HG03097 (cell line): ENCODE data around the gene AZIN2.
"Not testable (repeated sequence)": the region's sequence is repeated elsewhere in the genome, so short reads cannot be mapped to it uniquely, and the experiment has no call there.

ENCODE experiments used
- ATAC-seq: cut with Tn5 transposase; IDR thresholded peaks from one replicate; pipeline ENCODE4 v1.9.1; 2021; ENCODE audit not compliant: unreplicated experiment, low FRiP score

Gene AZIN2

DNA sequence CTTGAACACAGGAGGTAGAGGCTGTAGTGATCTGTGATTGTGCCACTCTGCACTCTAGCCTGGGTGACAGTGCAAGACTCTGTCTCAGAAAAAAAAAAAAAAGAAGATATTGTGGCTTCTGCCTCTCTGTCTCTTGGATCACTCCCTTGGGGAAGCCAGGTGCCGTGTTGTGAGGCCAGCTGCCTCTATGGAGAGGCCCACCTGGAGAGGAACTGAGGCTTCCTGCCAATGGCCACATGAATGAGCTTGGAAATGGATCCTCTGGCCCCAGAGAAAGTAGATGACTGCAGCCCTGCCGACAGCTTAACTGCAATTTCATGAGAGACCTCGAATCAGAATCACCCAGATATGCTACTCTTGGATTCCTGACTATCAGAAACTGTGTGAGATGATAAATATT, 24.5 kb upstream of the AZIN2 start:
- ATAC-seq = no peak

DNA sequence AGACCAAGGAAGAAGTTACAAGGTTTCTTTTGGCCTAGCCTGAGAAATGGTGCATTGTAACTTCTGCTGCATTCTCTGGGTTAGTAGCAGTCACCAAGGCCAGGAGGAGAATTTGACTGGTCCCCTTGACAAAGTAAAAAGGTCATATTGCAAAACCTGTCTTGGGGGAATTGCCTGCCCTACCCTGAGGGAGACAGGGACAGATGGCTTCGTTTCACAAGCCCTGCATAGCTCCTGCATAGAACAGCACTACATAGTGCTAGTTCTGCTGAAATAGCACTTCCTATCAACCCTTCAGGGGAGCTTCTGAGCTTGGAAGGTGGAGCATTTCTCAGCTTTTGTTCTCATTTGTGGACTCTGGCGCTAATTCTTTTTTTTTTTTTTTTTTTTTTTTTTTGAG, 23.9 kb upstream of the AZIN2 start:
- no peak for ATAC-seq

DNA sequence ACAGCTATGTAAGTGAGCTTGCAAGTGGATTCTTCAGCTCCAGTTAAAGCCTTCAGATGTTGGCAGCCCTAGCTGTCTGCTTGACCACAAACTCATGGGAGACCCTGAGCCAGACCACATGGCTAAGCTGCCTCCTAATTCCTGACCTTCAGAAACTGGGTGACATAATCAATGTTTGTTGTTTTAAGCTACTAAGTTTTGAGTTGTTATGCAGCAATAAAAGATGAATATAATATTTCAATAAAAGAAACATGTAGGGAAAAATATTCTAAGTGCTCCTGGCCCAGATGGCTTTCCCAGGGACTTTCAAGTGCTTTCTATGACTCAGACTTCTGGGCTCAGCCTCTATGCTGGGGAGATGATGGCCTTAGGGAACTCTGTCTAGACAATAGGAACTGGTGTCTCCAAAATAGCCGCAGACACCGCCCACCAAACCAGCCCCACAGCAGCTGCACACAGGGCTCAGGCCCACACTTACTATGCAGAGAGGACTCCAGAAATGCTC, 20.3 kb upstream of the AZIN2 start:
- no peak for ATAC-seq

DNA sequence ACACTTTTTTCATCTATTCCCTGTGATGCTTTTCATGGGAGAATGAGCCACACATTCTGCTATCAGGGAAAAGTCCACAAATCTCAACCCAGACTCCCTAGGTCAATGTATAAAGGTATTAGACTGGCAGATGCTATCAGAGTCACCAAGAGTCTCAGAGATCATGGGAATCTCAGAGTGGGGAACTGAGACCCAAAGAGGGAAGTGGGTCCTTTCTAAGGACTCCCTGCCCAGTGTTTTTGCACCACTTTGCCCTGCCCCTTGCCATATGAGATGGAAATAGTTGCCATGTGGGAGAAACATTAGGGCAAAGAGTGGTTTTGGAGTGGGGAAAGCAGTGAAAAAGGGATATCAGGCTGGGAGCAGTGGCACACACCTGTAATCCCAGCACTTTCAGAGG, 19.1 kb upstream of the AZIN2 start:
- no peak for ATAC-seq

DNA sequence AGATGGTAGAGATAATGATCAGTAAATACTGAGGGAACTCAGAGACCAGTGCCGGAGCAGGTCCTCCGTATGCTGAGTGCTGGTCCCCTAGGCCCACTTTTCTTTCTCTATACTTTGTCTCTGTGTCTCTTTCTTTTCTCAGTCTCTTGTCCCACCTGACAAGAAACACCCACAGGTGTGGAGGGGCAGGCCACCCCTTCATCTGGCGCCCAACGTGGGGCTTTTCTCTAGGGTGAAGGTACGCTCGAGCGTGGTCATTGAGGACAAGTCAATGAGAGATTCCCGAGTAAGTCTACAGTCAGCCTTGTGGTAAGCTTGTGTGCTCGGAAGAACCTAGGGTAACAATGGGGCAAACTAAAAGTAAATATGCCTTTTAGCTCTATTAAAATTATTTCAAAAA, 16.7 kb upstream of the AZIN2 start:
- not testable (repeated sequence) for ATAC-seq

DNA sequence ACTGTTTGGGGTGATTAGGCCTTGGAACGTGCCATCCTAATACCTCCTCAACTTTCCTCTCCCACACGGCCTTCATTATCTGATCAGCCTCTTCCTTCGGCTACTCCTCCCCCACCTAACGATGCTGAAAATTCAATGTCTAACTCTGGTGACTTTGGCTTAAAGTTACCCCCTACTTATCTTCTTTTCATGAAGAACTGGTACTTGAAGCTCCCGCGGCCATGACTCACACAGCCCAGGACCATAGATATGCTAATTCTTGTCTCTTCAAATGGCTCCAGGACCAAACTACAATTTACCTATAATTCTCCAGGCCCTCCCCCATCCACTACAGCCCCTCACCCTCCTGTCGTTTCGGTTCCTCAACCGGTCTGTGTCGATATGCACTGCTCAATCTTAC, 15.7 kb upstream of the AZIN2 start:
- ATAC-seq = no peak

DNA sequence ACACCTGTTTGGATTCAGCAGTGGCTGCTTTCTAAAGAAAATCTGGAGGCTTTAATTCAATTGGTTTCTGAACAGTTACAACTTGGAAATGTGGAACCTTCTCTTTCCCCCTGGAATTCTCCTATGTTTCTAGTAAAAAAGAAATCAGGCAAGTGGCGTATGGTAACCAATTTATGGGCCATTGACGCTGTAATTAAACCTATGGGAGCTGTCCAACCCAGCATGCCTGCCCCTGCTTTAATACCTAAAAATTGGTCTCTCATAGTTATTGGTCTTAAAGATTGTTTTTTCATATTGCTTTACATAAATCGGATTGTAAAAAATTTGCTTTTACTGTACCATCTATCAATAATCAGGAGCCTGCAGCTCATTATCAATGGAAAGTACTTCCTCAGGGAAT, 14.5 kb upstream of the AZIN2 start:
- not testable (repeated sequence) for ATAC-seq

DNA sequence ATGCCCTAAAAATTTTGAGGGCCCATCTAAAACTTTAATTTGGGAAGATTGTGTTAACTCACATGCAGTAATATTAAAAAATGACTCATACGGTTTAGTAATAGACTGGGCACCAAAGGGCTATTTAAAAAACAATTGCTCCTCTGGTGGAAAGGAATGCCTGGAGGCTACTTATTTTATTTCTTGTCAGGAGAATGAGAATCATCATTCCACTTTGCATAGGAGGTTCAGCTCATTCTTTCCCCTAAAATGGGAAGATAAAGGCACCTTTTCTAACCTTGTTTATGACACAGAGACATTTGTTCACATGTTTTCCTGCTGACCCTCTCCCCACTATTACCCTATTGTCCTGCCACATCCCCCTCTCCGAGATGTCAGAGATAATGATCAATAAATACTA, 12.8 kb upstream of the AZIN2 start:
- not testable (repeated sequence) for ATAC-seq

DNA sequence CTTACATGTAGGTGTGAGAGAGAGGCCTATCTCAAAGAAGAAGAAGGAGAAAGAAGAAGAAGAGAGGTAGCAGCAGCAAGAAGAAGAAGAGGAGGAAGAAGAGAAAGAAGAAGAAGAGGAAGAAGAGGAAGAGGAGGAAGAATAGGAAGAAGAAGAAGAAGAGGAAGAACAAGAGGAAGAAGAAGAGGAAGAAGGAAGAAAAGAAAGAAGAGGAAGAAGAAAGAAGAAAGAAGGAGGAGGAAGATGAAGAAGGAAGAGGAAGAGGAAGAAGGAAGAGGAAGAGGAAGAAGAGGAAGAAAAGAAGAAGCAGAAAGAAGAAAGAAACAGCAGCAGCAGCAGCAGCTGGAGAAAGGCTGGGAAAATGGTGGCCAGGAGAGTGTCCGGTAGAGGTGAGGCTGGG, 10.3 kb upstream of the AZIN2 start:
- no peak for ATAC-seq

DNA sequence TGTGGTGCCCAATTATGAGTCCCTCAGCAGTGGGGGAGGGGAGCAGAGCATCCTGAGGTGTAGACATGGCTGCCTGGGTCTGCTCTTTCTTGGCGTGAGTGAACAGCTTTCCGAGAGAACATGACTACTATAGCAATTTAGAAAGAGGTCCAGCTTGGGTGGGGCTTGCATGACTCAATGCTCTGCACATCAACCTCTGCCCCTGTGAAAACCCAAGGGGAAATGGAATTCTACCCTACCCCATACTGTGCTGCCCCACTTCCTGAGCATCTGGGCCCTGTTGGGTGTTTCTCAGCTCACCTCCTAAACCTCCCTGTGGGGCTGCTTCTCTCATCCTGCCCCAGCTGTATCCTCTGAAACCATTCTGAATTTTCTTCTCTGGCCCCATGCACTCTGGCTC, 8.2 kb upstream of the AZIN2 start:
- ATAC-seq = no peak

DNA sequence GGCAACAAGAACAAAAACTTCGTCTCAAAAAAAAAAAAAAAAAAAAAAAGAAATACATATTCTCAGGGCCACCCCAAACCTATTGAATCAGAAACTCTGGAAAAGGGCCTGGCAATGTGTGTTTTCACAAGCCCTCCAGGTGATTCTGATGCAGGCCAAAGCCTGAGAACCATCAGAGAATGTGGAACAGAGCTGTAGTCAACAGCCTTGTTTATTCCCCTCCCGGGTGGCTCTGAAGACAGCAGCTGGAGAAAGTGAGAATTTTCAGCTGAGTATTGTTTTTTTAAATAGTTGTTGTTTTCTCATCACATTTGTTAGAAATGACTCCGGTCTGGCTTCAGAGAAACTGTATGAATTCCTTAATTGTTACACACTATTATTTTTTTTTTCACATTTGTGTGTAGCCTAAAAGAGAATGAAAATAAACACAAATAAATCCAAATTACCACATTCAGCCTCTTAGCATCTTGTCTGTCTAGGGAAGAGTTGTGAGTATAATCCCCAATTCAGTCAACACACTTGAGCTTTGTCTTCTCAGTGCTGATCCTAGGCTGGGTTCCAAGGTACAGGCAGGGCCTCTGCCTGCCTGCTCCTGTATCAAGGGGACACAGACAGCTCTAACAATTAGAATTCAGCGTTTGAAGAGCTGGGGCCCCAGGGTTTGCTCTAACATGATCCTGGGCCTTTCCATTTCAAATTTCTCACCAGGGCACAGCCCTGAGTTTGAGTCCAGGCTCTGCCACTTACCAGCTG, 6.6 kb upstream of the AZIN2 start:
- ATAC-seq = no peak

DNA sequence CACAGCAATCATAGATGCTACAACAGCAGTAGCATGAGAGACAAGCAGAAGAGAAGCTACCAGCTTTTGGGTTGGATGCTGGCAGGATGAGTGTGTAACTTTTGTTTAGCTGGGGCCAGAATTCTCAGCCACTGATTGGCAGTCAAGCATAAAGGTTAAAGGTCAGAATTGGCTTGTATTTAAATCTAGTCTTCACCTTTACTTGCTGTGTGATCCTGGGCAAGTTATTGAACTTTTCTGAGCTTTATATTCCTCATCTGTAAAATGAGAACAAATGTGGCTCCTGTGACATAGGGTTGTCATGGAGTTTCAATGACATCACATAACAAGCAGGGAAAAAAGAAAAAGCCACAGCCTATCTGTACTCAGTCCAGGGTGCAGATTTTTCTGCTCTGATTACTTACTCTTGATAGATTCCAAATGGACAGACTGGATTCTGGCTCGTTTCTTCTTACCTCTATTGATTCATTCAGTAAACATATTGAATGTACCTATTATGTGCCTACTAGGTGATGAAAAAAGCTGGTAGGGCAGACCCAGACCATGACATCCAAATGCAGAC, 2.8 kb upstream of the AZIN2 start:
- ATAC-seq = no peak

DNA sequence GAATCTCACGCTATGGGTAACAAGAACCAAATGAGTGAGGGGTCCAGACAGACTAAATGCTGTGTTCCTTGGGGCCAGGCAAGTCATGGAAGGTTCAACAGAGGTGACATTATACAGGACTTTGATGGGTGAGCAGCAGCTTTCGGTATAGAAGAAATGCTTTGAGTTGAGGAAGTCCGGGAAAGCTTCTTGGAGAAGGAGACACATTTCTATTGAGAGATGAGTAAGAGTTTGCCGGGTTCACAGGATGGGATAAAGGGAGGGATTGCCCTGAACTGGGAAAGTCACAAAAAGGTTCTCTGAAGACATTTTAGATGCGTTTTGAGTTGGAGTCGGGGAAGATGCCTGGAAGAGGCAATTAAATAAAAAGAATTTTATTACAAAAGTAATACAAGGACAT, 580 bp upstream of the AZIN2 start:
- no peak for ATAC-seq

DNA sequence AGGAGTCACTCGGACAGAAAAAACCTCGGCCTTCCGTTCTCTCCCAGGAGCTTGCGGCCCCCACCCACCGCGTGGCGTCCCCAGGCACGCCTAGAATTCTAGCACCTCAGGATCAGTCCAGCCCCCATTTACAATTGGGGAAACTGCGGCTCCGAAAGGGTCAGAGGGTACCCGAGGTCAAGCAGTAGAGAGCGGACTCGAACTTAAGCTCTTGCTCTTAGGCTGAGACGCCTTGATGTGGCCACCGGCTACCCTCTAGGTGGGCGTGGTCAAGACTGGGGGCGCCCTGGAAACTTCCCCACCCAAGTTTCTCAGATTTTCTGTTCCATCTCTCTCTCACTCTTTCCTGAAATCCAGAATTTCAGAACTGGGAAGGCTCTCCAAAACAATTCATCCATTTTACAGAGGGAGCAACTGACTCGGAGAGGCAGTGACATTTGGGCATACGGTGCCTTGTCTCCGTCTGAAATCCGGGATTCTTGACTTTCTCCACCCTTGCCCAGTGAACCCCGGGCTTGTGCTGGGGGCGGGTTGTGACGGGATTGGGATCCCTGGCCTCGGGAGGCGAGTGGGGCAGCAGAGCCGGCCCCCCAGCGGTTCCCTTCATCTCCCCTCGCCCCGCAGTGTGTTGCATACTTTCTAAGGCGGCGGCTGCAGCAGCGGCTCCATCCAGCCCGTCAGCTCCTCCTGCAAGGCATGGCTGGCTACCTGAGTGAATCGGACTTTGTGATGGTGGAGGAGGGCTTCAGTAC, 777 bp downstream of the AZIN2 start:
- no peak for ATAC-seq

DNA sequence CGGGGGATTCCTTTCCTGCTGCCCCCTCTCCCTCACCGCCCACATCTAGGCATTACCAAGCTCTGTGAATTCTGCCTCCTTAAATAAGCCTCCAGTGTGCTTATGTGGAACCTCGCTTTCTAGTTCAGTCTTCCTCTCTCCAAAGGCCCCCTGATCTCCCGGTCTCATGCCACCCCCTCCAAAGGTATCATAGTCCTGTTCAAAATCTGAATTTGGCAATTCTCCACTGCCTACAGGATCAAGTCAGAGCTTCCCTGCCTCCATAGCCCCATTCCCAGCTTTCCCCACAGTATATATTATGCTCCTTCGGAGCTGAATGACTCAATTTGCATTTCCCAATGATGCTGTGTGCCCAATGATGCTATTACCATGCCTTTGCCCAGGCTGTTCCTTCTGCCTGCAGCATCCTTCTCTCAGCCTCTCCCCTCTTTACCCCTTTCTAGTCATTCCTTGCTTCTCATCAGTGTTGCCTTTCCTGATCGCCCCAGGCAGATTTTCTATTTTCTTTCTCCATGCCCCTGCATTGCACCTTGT, 1.7 kb downstream of the AZIN2 start:
- ATAC-seq = no peak

DNA sequence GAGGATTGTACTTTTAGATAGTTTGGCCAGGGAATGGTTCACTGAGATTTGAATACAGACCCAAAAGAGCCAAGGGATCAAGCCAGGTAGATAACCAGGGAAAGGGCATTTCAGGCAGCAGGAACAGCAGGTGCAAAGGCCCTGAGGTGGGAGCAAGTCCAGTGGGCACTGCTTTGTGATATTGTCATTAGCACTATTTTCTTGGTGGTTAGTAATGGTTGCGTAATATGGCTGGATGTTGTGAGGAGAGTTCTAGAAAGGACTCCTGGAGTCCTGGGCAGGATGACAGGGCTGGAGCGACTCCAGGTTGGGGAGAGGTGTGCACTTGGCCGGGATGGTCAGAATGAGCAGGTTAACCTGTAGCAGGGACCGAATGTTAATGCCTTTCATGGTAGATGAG, 4.4 kb downstream of the AZIN2 start:
- ATAC-seq = no peak

DNA sequence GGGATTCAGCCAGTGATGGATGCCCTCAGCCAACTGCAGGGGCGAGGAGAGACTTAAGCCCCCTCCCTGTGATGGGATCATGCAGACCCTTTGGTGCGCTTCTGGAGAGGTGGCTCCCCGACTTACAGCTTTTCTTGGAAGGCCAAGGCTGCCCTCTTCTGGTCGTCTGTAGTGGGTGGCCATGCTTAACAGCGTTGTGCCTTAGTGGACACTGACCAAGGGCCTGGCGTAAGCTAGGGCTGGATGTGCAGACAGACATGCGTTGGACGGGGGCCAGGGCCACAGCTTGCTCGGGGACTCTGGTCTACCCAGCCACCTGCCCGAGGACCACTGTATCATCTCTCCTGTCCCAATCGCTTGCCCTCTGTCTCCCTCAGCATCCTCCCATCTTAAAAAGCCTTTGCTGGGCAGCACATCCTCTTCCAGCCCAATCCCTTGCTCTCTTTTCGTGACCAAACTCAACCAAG, 5.5 kb downstream of the AZIN2 start:
- ATAC-seq = no peak

DNA sequence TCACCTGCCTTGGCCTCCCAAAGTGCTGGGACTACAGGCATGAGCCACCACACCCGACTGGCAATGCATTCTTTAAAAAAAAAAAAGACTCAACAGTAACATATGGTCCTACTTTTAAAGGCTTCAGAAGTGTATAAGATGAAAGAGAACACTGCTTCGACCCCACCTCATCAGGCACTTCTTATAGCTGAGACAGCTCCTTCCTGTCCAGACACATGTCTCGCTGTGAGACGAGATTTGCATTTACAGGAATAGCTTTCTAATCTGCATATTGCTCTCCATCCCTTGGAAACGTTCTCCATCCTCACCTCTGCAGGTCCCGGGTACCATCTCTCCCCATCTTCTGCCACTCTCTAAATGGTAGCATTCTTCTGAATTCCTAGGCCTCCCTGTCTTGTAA, 6.7 kb downstream of the AZIN2 start:
- ATAC-seq = no peak

DNA sequence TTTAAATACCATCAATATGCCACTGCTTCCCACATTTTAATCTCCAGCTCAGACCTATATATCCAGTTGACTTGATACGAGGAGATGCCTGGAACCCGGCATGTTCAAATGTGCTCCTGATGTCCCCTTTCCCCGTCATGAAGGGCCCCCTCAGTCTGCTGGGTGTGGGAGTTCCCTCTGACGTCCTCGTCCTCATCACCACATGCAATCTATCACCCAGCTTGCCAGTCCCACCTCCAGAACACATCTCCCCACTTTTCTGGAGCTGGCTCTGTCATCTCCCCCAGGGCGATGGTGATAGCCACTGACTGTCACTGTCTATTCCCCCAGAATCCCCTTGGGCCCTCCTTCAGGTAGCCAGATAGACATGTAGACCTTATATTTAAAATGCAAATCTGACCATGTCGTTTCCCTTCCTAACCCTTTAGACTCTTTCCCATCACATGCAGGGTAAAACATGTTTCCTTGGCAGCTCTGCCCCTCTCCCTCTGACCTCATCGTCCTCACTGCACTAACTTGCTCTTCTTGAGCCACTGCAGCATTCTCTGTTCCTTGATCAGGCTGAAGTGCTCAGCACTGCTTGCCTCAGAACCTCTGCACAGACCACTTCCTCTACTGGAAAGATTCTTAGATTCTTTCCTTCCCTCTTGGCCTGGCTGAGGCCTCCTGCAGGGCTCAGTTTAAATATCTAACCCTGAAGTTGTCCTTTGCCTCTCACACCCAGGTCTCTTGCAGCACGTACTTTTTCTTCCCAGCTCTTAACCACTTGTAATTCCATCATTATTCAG, 7.4 kb downstream of the AZIN2 start:
- ATAC-seq = no peak

DNA sequence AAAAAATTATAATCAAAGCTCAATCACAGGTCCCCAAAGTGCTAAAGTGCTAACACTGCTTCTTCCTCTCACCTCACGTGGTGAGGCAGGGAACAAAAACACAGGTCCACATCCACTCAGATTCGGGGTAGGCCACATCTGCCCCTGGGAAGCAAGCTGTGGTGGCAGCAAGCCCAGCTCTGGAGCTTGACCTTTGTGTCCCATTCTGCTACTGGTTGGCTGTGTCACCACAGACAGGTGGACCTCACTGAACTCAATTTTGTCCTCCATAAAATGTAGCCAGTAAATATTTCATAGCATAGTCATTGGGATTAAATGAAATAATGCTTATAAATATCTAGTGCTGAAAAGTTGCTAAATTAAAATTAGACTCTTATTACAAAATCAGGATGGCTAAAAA, 8.5 kb downstream of the AZIN2 start:
- no peak for ATAC-seq

DNA sequence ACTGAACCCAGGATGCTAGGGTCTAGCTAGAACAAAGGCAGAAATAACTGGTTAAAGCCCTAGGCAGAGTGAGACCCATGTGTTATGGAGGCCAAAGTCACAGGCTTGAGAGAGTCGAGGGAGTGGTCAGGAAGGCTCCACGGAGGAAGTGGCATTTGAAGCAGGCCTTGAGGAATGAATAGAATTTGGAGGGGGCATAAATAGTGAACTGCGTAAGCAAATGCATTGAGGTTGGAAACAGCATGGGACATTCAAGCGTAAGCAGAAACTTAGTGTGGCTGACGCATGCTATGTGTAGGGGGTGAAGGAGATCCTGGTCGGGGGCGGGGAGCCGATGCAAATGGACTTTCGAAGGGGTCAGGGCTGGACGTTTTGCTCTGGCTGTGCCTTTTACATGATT, 11.5 kb downstream of the AZIN2 start:
- ATAC-seq = no peak
